Sigmoid colon (tissue), 4 donors: ENCODE data around the gene SYAP1.

Source experiments
- CTCF ChIP-seq, 4 experiments: fragments of 450-650 bp in 3 of 4; fragments of 200-600 bp in 1 of 4; IDR thresholded peaks; one replicate each; pipeline ENCODE4 v1.5.1; 2016 to 2019; ENCODE audit warnings: antibody characterized with exemption in 4 of 4, mild to moderate bottlenecking in 3 of 4, moderate library complexity in 2 of 4
- EP300 ChIP-seq, 4 donors: sonication (generic); formaldehyde crosslinking; IDR thresholded peaks; one replicate each; pipeline ENCODE4 v1.6.1; 2017; ENCODE audit warnings: antibody characterized with exemption in 4 of 4
- POLR2A ChIP-seq, 2 donors: fragments of 450-650 bp; IDR thresholded peaks; one replicate each; pipeline ENCODE4 v1.6.1; 2016; ENCODE audit warnings: antibody characterized with exemption in 2 of 2, mild to moderate bottlenecking in 2 of 2, moderate library complexity in 2 of 2

- no peak for TF ChIP-seq CTCF (IDR thresholded peaks at IDR 0.05)
- no peak for TF ChIP-seq POLR2A (IDR thresholded peaks at IDR 0.05)
- TF ChIP-seq EP300 (IDR thresholded peaks at IDR 0.05), result no peak
These were observed 8.1 kb upstream of the SYAP1 start for GRCh38 chrX:16711219-16711811.
